GM21717 (cell line): ENCODE measurements around the gene ALPG.
"Not testable (repeated sequence)": the region's sequence is repeated elsewhere in the genome, so short reads cannot be mapped to it uniquely, and the experiment has no call there.

ENCODE experiments used
- ATAC-seq: cut with Tn5 transposase; IDR thresholded peaks from one replicate; pipeline ENCODE4 v1.9.1; 2021; ENCODE audit warnings: mild to moderate bottlenecking, moderate library complexity; ENCODE audit not compliant: unreplicated experiment

The ALPG gene

GRCh38 chr2:232418466-232419244, 12.0 kb downstream of the ALPG start:
- ATAC-seq: no peak

- ATAC-seq: no peak
Observed at GRCh38 chr2:232419245-232420072, 12.8 kb downstream of the ALPG start.

- ATAC-seq: no peak
Observed at GRCh38 chr2:232420073-232420454, 13.4 kb downstream of the ALPG start.

- no peak for ATAC-seq
Observed at GRCh38 chr2:232420463-232421188, 14.0 kb downstream of the ALPG start.

DNA sequence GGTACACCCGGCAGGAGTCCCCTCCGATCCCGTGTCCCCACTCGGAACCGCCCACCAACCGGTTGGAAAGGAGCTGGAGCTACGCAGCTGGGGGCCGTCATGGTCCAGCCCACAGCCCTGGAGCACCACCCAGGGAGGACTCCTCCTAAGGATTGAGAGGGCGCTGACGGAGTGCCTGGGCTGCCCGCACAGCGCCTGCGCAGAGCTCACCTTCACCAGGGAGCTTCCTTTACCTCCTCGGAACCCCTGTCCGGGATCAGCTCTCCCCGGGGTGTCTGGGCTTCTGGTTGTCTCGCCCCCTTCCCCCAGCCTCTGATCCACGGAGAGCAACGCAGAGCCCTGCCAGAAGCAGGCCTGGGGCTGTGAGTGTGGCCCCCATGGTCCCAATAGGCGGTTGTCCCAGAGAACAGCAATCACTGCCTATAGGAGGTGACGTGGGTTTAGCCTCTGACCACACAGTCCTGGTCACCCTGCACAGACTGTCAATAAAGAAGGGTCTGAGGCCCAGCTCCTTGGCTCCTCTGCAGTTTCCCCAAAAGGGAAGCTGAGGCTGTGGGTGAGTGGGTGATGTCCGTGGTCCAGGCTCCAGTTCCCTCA, 14.6 kb downstream of the ALPG start:
- no peak for ATAC-seq

DNA sequence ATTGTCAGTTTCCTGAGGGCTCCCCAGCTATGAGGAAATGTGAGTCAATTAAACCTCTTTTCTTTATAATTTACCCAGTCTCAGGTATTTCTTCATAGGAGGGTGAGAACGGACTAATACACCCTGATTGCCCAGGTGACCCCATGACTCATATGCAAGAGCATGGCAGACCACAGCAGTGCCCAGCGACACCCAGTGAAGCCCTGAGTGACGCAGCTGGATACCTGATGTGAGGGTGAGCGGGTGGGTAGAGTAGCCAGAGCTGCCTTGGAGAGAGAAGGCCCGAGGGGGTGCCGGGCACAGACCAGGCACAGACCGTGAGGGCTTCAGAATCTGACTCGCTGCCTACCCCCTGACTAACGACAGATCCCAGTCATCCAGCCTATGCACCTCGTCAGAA, 15.4 kb downstream of the ALPG start:
- ATAC-seq: no peak

DNA sequence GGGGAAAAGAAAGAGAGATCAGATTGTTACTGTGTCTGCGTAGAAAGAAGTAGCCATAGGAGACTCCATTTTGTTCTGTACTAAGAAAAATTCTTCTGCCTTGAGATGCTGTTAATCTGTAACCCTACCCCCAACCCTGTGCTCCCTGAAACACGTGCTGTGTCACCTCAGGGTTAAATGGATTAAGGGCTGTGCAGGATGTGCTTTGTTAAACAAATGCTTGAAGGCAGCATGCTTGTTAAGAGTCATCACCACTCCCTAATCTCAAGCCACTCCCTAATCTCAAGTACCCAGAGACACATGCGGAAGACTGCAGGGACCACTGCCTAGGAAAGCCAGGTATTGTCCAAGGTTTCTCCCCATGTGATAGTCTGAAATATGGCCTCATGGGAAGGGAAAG, 16.4 kb downstream of the ALPG start:
- not testable (repeated sequence) for ATAC-seq

- ATAC-seq: not testable (repeated sequence)
Observed at GRCh38 chr2:232423407-232423806, 16.8 kb downstream of the ALPG start.

GRCh38 chr2:232431705-232432590, 25.3 kb downstream of the ALPG start:
- ATAC-seq: no peak

DNA sequence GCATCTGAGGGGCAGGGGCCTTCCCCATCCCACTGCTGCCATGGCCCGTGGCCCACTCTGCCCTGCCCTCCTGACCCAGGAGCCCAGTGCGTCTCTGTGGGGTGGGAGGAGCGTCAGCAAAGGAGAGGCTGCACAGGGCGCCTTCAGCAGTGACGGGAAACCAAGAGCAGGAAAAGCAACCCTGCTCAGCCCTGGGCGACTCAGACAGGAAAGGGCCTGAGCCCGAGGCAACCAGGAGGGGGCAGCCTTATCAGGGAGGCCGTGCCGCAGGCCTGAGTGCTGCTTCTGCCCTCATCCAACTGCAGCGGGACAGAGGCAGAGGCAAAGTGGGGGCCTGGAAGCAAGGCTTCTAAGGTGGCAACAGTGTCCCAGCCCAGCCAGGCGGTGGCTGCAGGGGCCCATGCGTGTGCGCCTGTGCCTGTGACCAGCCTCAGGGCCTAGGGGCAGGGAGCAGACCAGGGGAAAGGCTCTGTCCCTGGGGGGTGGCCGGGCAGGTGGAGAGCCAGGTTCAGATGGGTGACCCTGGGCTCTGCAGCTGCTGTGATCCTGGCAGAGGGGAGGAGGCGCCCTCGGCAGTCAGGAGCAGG, 26.0 kb downstream of the ALPG start:
- no peak for ATAC-seq

- ATAC-seq: not testable (repeated sequence)
Observed at GRCh38 chr2:232433622-232434021, 27.0 kb downstream of the ALPG start.

DNA sequence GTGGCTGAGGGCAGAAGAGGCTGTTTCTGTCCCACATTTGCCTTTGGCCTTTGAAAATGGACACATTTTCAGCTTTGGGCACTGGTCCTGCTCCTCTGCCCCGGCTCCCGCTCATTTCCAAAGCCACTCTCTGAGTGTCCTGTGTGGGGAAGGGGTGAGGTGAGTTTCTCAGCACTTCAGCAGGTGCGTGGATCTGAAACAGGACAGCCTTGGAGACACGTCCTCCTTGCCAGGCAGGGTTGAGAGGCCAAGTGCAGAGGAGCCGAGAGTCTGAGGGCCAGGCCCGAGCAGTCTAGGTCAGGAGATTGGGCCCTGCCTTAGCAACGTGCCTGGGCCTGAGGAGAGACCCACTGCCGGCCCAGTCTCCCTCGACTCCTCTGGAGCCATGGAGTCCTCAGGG, 27.4 kb downstream of the ALPG start:
- ATAC-seq: no peak

- no peak for ATAC-seq
Observed at GRCh38 chr2:232434563-232435374, 28.1 kb downstream of the ALPG start.

GRCh38 chr2:232435375-232435648, 28.7 kb downstream of the ALPG start:
- no peak for ATAC-seq

DNA sequence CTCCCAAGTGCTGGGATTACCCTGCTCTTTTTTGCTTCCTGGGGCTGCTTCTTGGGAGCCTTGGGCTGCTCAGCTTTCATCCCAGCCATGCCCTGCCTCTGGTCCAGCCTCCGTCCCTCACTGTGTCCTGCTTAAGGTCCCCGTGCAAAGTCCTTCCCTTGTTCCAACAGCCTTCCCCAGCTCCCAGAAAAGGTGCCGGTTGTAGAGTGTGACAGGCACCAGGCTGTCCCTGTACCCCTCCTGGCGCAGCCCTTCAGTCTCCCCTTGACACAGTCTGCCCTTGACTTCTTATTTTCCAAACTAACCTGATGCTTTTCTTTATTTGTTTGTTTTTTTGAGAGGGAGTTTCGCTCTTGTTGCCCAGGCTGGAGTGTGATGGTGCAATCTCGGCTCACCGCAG, 29.2 kb downstream of the ALPG start:
- ATAC-seq: no peak

DNA sequence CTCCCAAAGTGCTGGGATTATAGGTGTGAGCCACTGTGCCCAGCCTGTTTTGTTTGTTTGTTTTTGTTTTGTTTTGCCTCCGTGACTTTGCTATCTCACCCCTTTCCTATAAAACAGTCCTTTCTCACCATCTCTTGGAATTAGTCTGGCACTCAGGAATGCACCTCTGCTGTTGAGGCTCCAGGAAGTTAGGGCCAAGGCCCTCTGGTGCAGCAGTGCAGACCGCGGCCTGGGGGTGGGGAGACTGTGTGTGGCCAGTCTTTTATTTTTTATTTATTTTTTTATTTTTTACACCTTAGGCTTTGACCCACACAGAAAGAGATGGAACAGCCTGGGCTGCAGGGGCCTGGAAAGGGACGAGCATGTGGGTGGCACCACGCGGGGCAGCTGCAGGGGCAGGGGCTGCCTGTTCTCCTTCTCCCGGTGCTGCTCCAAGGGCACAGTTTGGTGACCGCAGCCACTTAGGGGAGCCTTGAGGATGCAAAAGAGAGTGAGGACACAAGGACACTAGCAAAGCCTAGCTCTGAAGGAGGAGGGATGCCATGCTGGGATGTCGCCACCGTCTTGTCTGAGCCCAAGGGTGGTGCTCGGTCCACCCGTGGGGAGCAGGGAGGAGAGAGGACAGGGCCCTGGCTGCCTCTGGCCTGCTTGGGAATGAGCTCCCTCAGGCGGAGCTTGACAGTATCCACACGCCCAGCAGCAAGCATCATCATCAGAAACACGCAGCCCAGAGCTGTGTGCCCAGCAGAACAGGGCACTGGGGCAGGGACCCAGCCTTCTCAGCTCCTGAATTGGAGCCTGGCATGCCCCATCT, 29.9 kb downstream of the ALPG start:
- no peak for ATAC-seq

DNA sequence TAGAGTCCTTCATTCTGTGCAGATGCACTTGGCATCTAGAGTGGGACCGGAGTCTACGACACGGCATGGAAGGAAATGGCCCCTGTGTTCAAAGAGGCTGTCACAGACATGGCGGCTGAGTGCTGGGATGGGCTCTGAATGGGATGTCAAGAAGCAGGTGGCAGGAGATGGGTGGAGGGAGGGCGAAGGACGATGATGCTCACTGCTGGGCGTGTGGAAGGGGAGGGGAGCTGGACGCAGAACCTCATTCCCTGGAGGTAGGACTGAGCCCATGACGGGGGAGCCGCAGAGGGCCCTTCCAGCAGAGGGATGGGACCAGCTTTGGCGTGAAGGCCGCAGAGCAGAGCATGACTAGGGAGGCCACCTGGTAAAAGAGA, 30.5 kb downstream of the ALPG start:
- ATAC-seq: no peak

DNA sequence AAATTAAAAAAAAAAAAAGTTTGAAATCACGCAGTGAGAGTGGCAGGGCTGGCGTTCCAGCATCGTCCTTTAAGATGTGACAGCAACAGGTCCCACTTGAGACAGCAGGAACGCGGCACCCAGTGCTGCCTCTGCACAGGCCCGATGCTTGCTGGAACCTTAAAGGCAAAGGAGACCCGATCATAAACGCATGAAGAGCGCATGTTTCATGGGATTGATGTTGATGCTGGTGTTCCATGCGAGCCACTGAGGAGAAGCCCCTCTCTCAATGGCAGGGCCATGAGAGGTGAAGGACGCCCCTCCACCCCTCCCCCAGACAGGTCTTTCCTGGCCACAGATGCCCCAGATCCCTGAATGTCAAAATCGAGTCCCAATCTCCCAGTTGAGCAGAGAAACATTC, 31.4 kb downstream of the ALPG start:
- ATAC-seq: no peak
